Measurements from ENCODE around the gene PRIM2. TPM values are rescaled to one million over a fixed set of nuclear protein-coding genes. Genes with fewer than 3 reads are reported as not detected.

Gene PRIM2
- total RNA-seq, 1 experiment from 2014 or later = 44.0 TPM

GRCh38 chr6:57313711-57314471, 3.5 kb upstream of the PRIM2 start (continued):
- TF ChIP-seq ELF1 (IDR thresholded peaks at IDR 0.05; ENCODE audit: borderline replicate concordance, low read depth) (no peak), POLR2AphosphoS5 (IDR thresholded peaks at IDR 0.05; ENCODE audit: low read depth, low read length) (peak; percentile 36; the same call in 1 of the 2 replicates), EGR1 (IDR thresholded peaks at IDR 0.05; ENCODE audit: low read depth) (no peak), EZH2phosphoT487 (IDR thresholded peaks at IDR 0.05; ENCODE audit: borderline replicate concordance) (no peak), FOSL1 (IDR thresholded peaks at IDR 0.05; ENCODE audit: low read depth) (peak; percentile 84)

GRCh38 chr6:57315111-57315510, 2.3 kb upstream of the PRIM2 start:
- no peak for ATAC-seq

More at GRCh38 chr6:57315111-57315510, 2.3 kb upstream of the PRIM2 start:
- POLR2A ChIA-PET = no interaction called here
- H3K27ac ChIP-seq (ENCODE audit: low read depth, low read length) = no peak overlapping the region
- H3K4me3 ChIP-seq (replicated peaks in 1 of 2; ENCODE audit: low read depth in 1 of 2, low read length in 2 of 2) = no peak overlapping the region
- RAD21 ChIA-PET (ENCODE audit: low non-redundant PET in 1 of 2, low total read pairs in 2 of 2, uncharacterized antibody in 2 of 2, unreplicated experiment in 2 of 2) = no interaction called here
- no peak for TF ChIP-seq SRF (IDR thresholded peaks at IDR 0.05; ENCODE audit: low read depth)
- TF ChIP-seq JUND (IDR thresholded peaks at IDR 0.05) = no peak
- TF ChIP-seq YY1 (IDR thresholded peaks at IDR 0.05; ENCODE audit: extremely low read depth, insufficient replicate concordance, low read depth, low read length) = no peak
- no peak for TF ChIP-seq ZBTB33 (IDR thresholded peaks at IDR 0.05; ENCODE audit: extremely low read depth, insufficient replicate concordance, low read length)
- H3K9me3 ChIP-seq (ENCODE audit: control insufficient read depth in 1 of 2, insufficient read depth in 1 of 2, low read depth in 1 of 2, low read length in 2 of 2) = no peaks in the 10 kb centered on the region; a peak in 1 of 4 replicates
- H3K27me3 ChIP-seq (ENCODE audit: insufficient read depth, low read length) = no peaks in the 10 kb centered on the region
- peak overlapping the region; percentile 32 for H2AFZ ChIP-seq (ENCODE audit: low read depth, low read length, poor library complexity, severe bottlenecking)
- intact Hi-C loops (cut with micrococcal nuclease) = loop anchor here (5.0 to 10.0 kb wide), 4 partner anchors 290 to 943 kb away; no protein-coding TSS in a partner anchor
- H3K4me2 ChIP-seq (ENCODE audit: low read length) = no peak overlapping the region
- BruUV-seq (replicated peaks) = no TSS peak
- peaks cover 4 to 35% of the 10 kb centered on the region in 2 experiments for H3K4me1 ChIP-seq (ENCODE audit: control insufficient read depth in 1 of 2, insufficient read depth in 2 of 2, low read length in 2 of 2)
- H4K20me1 ChIP-seq (ENCODE audit: insufficient read depth) = no peaks in the 10 kb centered on the region
- no peak for DNase-seq (ENCODE audit: low read depth, low spot score)
- H3K36me3 ChIP-seq (ENCODE audit: control insufficient read depth in 1 of 2, insufficient read depth in 2 of 2, low read length in 2 of 2) = peaks cover 7 to 11% of the 10 kb centered on the region in 2 experiments; a peak in 3 of 4 replicates
- CTCF ChIA-PET = interaction anchor here (0.8 to 2.1 kb wide), 6 partner anchors 9 to 605 kb away, joined by 3 to 8 read pairs (median 4); partner anchors contain the start of gene BEND6
- peaks cover 27% of the 10 kb centered on the region for H3K79me2 ChIP-seq (ENCODE audit: insufficient read depth, low read length)
- no peaks in the 10 kb centered on the region for H3K9me2 ChIP-seq (ENCODE audit: insufficient read depth)
- no peak overlapping the region for H3K9ac ChIP-seq (ENCODE audit: low read length)

Data from HCT116 (cell line).